Right renal pelvis (tissue), 4 donors: ENCODE results near the gene ZNF646. TPM values are rescaled to one million over a fixed set of nuclear protein-coding genes. Genes with fewer than 3 reads are reported as not detected.
"Not testable (repeated sequence)": the region's sequence is repeated elsewhere in the genome, so short reads cannot be mapped to it uniquely, and the experiment has no call there.

Source experiments
- DNase-seq, 4 donors: peaks; one replicate each; pipeline ENCODE4 v3.0.0-alpha.2; 2013; ENCODE audit warnings: low read depth in 4 of 4, low spot score in 3 of 4, missing footprints in 1 of 4
- polyA plus RNA-seq, 4 donors: library from polyadenylated mRNA; unstranded; fragments of 120-200 nt; gene quantifications; one replicate each; pipeline ENCODE4 v1.2.1, GENCODE V29; 2013; ENCODE audit not compliant: insufficient read length in 4 of 4

Gene ZNF646
- polyA plus RNA-seq, 4 donors = 11.2 to 14.5 (median 13.0) TPM

DNA sequence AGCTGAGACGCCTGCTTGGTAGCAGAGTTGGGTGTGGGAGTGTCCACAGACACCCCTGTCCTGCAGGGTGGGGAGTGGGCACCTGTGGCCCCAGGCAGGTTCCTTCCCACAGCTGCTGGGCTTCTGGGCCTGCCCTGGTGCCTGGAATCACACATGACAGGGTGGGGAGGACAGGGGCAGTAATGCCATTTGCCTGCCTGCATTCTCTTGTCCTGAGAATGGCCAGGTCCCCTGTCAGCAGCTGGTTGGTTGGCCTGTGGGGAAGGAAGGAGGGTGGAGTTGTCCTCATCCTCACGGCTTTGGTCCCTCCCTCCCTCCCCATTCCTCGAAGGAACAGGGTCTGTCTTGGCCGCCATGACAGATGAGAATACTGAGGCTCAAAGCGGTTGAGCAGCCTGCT is 9.3 kb downstream of the ZNF646 start:
- DNase-seq = no peak

DNA sequence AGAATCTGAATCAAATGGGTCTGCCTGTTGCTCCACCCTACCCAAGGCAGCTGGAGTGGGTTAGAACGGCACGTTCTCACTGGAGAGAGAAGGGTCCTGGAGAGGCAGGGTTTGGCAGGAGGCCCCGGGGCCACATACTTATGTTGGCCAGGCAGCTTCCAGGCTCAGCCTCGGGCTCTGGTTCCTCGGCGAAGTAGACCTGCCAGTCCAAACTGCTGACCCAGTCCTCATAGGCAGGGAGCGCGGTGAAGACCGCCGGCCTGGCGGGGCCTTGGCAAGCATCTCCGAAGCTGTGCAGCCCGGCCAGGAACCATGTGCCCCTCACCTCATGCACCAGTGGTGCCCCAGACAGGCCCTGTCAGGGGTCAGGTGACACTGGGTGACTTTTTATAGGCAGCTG is 9.8 kb downstream of the ZNF646 start:
- no peak for DNase-seq

DNA sequence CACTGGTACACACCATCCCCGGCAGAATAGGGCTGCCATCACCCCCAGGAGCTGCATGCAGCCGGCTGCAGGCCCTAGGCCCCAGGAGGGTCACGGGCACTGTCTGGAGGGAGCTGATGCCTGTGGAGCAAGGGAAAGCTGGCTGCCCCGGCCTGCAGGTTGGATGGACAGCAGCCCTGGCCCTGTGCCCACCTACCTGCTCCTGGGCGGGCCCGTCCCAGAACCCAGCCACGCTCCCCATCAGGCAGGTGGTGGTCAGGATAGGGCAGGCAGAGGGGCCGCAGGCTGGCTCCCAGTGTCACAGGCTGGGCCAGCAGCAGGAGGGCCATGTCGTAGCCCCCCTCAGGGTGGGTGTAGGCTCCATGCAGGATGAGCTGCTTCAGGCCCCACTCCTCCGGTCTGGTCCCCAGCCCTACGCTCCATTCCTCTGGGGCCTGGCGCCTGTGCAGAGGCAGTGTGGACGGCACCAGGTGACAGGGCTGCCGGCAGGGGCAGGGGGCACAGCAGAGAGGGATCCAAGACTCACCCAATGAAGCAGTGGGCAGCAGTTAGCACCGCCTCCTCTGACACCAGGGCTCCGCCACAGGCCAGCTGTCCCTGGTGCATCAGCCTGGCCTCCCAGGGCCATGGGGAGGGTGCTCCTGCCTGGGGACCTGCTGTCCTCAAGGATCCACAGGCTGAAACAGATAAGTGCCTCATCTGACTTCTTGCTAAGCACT is 10.5 kb downstream of the ZNF646 start:
- no peak for DNase-seq

DNA sequence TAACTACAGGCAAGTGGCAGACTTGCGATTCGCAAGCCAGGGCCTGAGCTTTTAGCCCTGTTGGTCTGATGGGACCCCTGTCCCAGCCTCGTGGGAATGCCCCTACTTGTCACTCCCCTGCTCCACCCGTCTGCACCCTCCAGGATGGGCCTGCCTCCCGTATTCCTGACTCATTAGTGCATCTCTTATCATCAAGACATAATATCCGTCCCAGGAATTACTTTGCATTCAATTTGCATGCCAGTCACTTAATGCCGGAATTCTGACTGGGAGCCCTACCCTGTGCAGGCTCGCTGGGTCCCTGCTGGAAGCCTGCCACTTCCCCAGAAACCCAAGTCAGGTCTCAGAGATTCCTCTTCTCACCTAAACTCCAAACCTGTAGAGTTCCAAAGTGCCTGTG is 11.2 kb downstream of the ZNF646 start:
- DNase-seq = no peak

DNA sequence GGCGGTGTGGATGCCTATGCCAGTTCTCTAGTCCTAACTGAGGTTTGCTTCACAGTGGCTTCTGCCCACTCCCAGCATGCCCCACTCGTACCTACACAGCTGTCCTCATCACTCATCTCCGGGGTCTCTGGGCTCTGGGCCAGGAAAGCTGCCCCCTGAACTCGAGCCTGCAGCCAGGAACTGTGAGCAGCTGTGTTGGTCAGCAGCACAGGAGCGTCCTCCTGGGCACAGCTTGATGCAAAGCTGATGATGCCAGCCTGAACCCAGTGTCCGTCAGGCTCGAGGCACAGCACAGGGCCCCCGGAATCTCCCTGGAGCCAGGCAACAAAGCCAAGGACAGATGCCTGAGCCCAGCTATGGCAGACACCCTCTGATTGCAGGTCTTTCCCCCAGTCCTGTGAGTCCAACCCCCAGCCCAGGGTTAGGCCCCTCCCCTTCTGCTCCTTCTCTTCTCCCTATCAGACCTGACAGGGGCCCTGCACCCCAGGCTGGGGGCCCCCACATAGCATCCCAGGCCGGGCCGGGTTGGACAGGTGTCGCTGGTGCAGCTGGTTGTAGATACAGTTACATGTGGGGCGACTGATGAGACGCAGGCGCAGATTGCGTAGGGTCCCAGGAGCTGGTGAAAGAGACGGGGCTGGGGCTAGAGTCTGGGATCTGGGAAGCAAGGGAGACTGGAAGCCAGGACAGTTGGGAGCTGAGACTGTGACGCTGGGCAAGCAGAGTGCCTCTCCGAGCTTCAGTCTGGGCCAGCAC is 11.8 kb downstream of the ZNF646 start:
- DNase-seq = no peak

DNA sequence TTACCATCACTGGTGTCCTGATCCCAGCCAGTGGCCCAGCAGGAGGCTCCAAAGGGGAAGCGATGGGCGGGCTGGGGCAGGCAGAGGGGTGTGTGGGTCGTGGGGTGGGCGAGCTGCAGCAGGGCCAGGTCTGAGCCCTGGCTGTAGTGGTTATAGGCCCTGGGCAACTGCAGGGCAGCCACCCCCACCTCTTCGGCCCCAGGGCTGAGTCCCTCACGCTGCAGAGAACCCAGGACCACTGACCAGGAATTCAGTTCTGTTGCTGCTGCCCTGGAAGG is 12.3 kb downstream of the ZNF646 start:
- DNase-seq = no peak

DNA sequence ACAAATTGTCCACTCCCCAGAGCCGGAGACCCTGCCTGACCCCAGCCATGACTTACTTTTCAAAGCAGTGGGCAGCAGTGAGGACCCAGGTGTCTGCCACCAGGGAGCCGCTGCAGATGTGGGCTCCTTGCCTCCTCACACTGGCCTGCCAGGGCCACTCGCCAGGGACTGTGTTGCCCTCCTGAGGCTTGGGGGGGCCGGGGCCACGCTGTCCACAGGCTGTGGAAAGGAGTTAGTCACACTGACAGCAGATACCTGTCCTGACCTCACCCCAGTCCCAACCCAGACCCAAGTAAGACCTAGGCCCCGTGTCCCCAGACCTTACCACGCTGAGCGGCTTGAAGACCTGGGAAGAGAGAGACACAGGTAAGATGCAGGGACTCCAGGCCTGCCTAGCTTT is 13.3 kb downstream of the ZNF646 start:
- no peak for DNase-seq

DNA sequence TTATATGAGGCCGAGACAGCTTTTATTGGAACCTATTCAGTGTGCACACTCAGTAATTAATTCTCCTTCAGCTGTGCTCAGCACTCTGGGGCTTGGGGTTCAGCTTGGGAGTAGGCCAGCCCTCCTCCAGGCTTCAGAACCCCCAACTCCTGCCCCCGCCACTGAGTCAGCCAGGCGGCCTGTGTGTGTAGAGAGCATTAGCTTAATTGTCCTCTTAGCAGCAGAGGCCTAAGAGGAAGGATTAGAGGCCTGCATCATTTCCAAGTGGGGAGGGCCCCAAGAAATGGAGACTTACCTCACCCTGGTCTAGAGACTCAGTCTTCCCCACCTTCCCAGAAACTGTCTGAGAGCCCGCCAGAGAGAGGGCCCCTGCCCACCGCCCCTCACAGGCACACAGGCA is 13.7 kb downstream of the ZNF646 start:
- no peak for DNase-seq

DNA sequence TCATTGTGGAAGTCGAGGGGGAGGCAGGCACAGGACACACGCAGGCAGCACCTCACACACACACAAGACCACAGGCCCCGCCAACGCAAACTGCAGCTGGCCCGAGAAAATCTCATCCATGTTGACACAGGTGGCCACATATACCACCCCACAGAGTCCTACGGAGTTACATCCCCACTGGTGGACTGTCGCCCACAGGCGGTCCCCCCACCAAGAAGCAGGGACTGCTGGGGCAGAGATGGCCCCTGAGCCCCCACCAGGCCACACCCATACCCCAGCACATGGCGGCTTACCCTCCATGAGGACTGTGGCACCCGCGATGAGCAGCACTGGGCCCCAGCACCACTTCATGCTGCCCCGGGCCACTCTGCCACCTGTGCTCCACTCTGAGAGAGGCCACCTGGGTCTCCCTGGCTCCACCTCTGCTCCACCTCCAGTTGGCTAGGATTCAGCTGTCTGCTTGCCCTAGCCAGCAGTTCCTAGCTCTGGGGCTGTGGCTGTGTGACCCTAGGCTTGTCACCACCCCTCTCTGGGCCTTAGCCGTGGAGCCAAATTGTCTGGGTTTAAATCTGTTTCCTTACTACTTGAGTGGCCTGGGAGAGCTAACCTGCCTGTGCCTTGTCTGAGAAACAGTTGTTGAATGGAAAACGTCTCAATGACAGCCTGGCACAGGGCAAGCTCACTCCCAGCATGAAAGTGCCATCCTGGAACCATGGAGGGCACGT is 14.4 kb downstream of the ZNF646 start, which contains the start of gene PRSS53:
TSS of gene PRSS53 (minus strand) at position 485 of the 725 bp plus-strand sequence. CDS start at position 351, 134 bp downstream.
- DNase-seq = no peak

DNA sequence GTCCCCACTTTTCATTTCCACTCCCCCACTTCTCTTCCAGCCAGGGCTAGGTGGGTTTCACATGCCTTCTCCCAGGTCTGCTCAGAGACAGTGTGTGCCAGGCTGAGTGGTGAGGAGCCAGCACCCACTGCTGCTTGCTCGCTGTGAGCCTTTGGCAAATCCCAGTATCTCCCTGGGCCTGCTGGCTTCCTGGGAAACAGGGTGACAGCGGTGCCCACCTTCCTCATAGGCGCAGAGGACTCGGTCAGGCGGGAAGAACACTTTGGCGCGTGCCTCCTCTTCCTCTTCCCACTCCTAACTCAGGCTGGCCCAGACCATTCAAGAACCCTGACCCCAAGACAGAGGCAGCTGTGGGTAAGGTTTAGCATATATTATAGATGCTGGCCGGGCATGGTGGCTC is 15.0 kb downstream of the ZNF646 start:
- no peak for DNase-seq

DNA sequence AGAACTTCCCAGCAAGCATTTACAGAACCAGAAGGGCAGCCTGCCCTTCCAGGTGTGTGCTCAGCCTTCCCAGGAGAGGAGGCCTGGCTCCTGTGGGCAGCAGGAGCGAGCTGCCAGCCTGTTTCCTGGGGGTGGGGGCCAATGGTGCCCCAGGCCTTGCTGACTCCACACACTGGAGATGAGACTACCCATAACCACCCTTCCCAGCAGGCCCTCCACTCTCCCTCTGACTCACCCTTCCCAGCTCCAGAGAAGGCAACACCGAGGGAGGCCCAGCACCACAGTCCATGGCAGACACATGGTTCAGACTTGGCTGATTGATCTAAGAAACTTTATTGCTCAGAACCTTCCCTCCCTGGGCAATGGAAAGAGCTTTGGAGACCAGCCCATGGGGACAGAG is 16.3 kb downstream of the ZNF646 start:
- no peak for DNase-seq

DNA sequence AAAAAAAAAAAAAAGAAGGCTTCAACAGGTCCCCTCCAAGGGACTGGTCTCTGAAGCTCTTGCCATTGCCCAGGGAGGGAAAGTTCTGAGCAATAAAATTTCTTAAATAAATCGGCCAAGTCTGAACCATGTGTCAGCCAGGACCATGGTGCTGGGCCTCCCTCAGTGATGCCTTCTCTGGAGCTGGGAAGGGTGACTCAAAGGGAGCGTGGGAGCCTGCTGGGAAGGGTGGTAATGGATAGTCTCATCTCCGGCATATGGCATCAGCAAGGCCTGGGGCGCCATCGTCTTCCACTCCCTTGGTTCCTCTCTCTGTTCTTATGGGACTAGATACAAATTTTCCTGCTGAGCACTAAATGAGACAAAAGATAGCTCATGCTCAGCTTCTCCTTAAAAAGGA is 18.1 kb downstream of the ZNF646 start:
- no peak for DNase-seq

DNA sequence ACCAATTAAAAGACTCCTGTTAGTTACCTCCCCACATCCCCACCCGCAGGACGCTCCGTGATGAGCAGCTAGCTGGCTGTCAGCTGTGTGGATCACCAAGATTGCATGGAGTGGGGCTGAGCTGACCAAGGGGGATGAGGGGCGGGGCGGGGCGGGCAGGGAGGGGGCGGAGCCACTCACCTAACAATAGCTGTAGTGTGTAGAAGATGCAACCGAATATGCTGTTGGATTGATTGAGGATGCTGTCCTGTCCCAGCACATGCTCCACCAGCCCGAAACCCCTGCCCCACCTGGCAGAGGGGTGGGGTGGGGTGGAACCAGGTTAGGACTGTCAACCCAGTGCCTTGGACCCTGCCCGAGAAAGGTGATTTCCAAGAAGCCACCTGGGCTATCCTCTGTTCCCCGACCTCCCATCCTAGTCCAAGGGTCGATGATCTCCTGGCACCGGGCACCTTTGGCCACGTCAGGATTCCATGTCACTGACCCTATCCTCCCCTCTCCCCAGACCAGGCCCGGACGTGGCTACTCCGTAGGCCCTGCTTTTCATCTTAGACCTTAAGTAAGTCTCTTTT is 19.0 kb downstream of the ZNF646 start:
- DNase-seq = no peak

DNA sequence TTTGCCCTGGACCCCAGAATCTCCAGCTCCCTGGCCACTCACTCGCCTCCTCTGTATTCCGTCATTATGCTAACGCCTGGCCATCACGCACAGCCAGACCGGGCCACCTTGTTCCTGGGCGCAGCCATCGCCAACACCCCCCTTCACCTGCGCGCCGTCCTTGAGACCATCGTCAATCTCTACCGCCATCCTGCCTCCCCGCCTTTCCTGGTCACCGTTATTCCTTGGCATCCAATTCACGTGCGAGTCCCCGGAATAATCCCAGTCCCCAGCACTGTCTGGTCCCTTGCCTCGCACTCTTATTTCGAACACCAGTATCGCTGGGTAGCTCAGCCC is 19.8 kb downstream of the ZNF646 start:
- no peak for DNase-seq

DNA sequence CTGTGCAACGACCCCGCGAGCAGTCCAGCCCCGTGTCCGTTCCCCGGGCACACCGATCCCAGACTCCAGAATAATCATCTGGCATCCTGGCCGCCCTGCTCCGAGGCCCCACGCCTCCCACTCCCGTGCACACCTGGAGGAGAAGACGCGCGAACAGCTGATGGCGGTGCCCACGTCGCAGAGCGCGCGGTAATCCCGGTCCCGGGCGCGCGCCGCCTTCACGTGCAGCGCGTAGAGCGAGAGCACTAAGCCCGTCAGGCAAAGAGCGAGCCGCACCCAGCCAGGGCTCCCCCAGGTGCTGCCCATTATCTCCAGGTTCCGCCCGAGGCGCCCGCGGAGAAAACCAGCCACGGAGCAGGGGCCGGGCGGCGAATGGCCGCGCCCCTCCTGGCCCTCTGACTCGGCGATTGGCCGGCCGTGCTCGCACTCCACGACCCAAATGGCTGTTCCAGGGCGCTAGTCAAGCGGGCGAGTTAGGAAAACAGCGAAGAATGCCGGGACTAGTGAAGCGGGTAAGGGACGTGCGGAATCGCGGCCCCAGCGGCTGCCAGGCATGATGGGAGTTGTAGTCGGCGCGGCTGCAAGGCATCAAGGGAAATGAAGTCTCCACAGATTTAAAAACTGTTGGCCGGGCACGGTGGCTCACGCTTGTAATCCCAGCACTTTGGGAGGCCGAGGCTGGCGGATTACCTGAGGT is 20.4 kb downstream of the ZNF646 start, which contains the start of gene VKORC1:
TSS of gene VKORC1 (minus strand) at position 374 of the 697 bp plus-strand sequence. CDS start at position 306, 68 bp downstream.
- DNase-seq = peak; percentile 80 to 90 (median 82)

DNA sequence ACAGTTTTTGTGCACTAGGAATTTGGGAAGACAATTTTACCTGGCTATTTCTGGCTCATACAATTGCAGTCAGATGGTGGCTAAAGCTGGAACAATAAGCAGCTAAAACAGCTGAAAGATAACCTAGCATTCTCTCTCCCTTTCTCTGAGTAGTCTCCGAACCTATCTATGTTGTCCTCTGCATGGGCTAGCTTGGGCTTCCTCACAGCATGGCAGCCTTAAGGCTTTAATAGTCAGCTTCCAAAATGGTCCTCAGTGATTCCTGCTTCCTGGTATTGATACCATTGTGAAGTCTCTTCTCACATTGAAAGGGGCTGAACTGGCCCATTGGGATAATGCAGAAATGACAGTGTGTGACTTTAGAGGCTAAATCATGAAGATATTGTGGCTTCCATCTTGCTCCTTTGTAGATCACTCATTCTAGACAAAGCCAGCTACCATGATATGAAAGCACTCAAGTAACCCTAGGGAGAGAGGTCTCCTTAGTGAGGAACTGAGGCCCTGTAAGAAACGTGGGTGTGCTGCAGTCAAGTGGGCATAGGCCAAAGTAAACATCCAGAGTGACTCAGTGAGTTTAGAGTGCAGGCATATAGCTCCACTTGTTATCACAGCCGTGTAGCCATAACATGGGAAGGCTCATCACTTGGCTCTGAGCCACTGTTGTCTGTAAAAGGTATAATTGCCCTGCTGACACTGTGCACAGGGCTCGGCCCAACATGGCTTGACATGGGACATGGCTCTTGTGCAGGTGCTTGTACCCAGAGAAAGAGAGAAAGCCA is 25.8 kb downstream of the ZNF646 start:
- no peak for DNase-seq

DNA sequence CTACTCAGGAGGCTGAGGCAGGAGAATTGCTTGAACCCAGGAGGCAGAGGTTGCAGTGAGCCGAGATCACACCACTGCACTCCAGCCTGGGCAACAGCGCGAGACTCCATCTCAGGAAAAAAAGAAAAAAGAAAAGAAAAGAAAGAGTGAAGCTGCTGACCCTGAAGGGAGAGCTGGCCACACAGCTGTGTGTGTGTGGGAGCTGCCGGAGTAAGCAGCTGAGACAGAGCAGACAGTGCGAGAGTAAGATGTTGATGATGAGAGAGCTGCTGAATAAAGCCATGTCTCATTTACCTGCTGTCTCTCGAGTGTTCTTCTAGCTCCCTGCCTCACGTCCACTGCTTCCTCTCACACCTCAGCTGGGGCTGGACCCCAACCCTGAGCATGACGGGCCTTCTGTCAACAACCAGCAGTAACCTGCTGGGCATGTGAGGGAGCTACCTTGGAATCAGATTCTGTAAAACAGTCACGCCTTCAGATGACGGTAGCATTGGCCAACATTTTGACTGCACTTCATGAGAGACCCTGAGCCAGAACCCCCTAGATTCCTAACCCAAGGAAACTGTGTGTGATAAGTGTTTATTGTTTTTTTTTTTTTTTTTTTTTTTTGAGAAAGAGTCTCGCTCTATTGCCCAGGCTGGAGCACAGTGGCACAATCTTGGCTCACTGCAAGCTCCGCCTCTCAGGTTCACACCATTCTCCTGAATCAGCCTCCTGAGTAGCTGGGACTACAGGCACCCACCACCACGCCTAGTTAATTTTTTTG is 26.8 kb downstream of the ZNF646 start:
- DNase-seq = not testable (repeated sequence)

DNA sequence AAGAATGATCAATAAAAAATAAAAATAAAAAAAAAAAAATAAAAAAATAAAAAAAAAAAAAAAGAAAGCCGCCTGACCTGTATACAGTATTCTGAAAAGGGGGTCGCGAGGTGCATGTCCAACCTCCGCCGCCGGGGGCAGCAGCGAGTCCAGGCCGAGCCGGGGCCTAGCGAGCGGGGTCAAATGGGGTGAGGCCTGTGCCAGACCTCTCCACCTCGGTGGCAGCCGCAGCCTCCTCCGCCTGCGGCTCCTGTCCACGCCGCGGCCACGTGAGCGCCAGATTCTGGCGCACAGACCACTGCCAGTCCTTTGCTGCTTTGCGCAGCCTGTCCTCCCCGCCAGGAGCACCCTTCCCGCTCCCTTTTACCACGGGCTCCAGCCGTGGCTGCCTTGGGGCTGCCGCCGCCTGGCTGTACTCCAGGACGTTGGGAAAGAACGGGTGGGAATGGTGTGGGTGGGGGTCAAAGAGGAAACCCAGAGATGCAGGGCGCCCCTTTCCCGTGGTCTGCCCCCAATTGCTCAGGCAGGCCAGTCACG is 31.5 kb downstream of the ZNF646 start:
- peak in 1 of 4 donors; percentile 38 for DNase-seq
